Endothelial cell (in vitro differentiated cells): Measurements from ENCODE around the gene SCAI. TPM values are rescaled to one million over a fixed set of nuclear protein-coding genes. Genes with fewer than 3 reads are reported as not detected.
A peak's percentile ranks its signal among the peaks of the same experiment; 100 is the strongest.

ENCODE experiments used
- DNase-seq: peaks from one replicate; pipeline ENCODE4 v3.0.0; 2021; ENCODE audit warnings: low spot score
- H3K27ac Mint-ChIP-seq: one replicate; pipeline ENCODE4 v1.8.0; 2021; ENCODE audit warnings: mixed read lengths, inconsistent platforms; ENCODE audit not compliant: unreplicated experiment
- H3K27me3 Mint-ChIP-seq: one replicate; pipeline ENCODE4 v1.8.0; 2021; ENCODE audit warnings: mild to moderate bottlenecking, moderate library complexity, mixed read lengths, inconsistent platforms; ENCODE audit not compliant: unreplicated experiment
- H3K36me3 Mint-ChIP-seq: one replicate; pipeline ENCODE4 v1.8.0; 2021; ENCODE audit warnings: mild to moderate bottlenecking, low read depth, mixed read lengths, inconsistent platforms; ENCODE audit not compliant: unreplicated experiment
- H3K4me1 Mint-ChIP-seq: one replicate; pipeline ENCODE4 v1.8.0; 2021; ENCODE audit warnings: mild to moderate bottlenecking, mixed read lengths, inconsistent platforms; ENCODE audit not compliant: unreplicated experiment
- H3K4me3 Mint-ChIP-seq: one replicate; pipeline ENCODE4 v1.8.0; 2021; ENCODE audit warnings: mild to moderate bottlenecking, mixed read lengths, inconsistent platforms; ENCODE audit not compliant: unreplicated experiment
- H3K9me3 Mint-ChIP-seq: one replicate; pipeline ENCODE4 v1.8.0; 2021; ENCODE audit warnings: mixed read lengths, inconsistent platforms; ENCODE audit not compliant: unreplicated experiment
- total RNA-seq: library from RNA; stranded (reverse); fragmentation: NEBNext Ultra II Directional; extraction: Animal tissue kit (Norgen Biotek cat#: 25700); gene quantifications from one replicate; pipeline ENCODE4 v1.2.1, GENCODE V29; 2021; ENCODE audit not compliant: unreplicated experiment
- TF ChIP-seq, protein P1 (sequence below): fragments of 200-600 bp; sonication (generic); IDR thresholded peaks from one replicate; pipeline ENCODE4 v1.5.0; 2021; ENCODE audit warnings: antibody characterized with exemption; ENCODE audit not compliant: unreplicated experiment

Gene SCAI
- total RNA-seq, 1 donor from 2014 or later, result 12.3 TPM

DNA sequence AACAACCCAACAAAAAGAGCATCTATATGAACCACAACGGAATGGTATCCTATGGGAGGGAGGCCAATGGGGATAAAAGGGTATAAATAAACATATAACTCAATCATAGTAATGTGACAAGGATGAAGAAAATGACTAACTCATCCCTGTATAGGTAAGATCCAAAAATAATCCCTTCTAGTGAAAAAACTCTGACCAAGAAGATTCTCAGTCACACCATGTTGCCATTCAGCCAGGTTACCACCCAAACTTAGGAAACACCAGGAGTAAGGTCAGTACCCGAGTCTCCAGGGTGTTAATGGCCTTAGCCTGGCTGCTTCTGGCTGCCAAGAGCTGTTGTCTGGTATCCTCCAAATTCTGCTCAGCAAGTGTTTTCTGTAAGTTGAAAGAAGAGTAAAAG lies 235.2 kb downstream of the SCAI start:
- TF ChIP-seq, protein P1, sequence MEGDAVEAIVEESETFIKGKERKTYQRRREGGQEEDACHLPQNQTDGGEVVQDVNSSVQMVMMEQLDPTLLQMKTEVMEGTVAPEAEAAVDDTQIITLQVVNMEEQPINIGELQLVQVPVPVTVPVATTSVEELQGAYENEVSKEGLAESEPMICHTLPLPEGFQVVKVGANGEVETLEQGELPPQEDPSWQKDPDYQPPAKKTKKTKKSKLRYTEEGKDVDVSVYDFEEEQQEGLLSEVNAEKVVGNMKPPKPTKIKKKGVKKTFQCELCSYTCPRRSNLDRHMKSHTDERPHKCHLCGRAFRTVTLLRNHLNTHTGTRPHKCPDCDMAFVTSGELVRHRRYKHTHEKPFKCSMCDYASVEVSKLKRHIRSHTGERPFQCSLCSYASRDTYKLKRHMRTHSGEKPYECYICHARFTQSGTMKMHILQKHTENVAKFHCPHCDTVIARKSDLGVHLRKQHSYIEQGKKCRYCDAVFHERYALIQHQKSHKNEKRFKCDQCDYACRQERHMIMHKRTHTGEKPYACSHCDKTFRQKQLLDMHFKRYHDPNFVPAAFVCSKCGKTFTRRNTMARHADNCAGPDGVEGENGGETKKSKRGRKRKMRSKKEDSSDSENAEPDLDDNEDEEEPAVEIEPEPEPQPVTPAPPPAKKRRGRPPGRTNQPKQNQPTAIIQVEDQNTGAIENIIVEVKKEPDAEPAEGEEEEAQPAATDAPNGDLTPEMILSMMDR, result no peak
- Mint-ChIP-seq H3K4me3 (no peak overlapping the region), H3K27me3 (peaks cover 1% of the 10 kb centered on the region), H3K4me1 (peaks cover 8% of the 10 kb centered on the region), H3K9me3 (no peaks in the 10 kb centered on the region), H3K36me3 (peaks cover 15% of the 10 kb centered on the region), H3K27ac (no peak overlapping the region)
- DNase-seq, result no peak

GRCh38 chr9:124906966-124907365 lies 236.4 kb downstream of the SCAI start:
- peaks cover 13% of the 10 kb centered on the region for H3K36me3 Mint-ChIP-seq

GRCh38 chr9:124899845-124900244 lies 243.5 kb downstream of the SCAI start:
- Mint-ChIP-seq H3K36me3 (peaks cover 15% of the 10 kb centered on the region), H3K27me3 (peaks cover 6% of the 10 kb centered on the region), H3K4me1 (no peaks in the 10 kb centered on the region), H3K4me3 (no peak overlapping the region), H3K9me3 (no peaks in the 10 kb centered on the region), H3K27ac (no peak overlapping the region)
- no peak for DNase-seq
- TF ChIP-seq, protein P1, result no peak

More at GRCh38 chr9:124906966-124907365, 236.4 kb downstream of the SCAI start:
- no peak overlapping the region for H3K27ac Mint-ChIP-seq
- H3K4me3 Mint-ChIP-seq, result no peak overlapping the region
- H3K9me3 Mint-ChIP-seq, result no peaks in the 10 kb centered on the region
- TF ChIP-seq, protein P1, result no peak
- H3K27me3 Mint-ChIP-seq, result peaks cover 1% of the 10 kb centered on the region
- H3K4me1 Mint-ChIP-seq, result peaks cover 8% of the 10 kb centered on the region
- DNase-seq, result no peak

GRCh38 chr9:124897570-124898460 lies 245.5 kb downstream of the SCAI start:
- Mint-ChIP-seq H3K4me1 (no peaks in the 10 kb centered on the region), H3K9me3 (no peaks in the 10 kb centered on the region), H3K36me3 (peaks cover 24% of the 10 kb centered on the region), H3K27ac (no peak overlapping the region), H3K27me3 (peaks cover 9% of the 10 kb centered on the region), H3K4me3 (no peak overlapping the region)
- no peak for DNase-seq
- TF ChIP-seq, protein P1, result no peak

DNA sequence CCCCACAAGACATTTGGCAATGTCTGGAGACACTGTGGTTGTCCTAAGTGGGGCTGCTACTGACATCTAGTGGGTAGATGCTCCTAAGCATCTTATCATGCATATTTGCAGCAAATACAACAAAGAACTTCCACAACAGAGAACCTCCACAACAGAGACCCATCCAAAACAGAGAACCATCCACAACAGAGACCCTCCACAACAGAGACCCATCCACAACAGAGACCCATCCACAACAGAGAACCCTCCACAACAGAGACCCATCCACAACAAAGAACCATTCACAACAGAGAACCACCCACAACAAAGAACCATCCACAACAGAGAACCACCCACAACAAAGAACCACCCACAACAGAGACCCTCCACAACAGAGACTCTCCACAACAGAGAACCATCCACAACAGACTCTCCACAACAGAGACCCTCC lies 248.6 kb downstream of the SCAI start:
- DNase-seq, result peak; percentile 22
- Mint-ChIP-seq H3K4me3 (no peak overlapping the region), H3K27me3 (peaks cover 9% of the 10 kb centered on the region), H3K9me3 (no peaks in the 10 kb centered on the region), H3K4me1 (no peaks in the 10 kb centered on the region), H3K27ac (no peak overlapping the region), H3K36me3 (peaks cover 35% of the 10 kb centered on the region)
- TF ChIP-seq, protein P1, result no peak
